ENCODE results near the gene HAUS8.
"Not testable (repeated sequence)": the region's sequence is repeated elsewhere in the genome, so short reads cannot be mapped to it uniquely, and the experiment has no call there.

HAUS8 gene

GRCh38 chr19:17075035-17075863 is at the start of gene HAUS8, which contains the start of gene MYO9B:
Gene HAUS8, minus strand, starts transcription at chr19:17075452. Its CDS starts 30 bp downstream, at chr19:17075422.
Gene MYO9B, plus strand, starts transcription at chr19:17075777. Its CDS starts 25,941 bp downstream, at chr19:17101718.
- peak; percentile 97 to 99 (median 98) for DNase-seq

DNA sequence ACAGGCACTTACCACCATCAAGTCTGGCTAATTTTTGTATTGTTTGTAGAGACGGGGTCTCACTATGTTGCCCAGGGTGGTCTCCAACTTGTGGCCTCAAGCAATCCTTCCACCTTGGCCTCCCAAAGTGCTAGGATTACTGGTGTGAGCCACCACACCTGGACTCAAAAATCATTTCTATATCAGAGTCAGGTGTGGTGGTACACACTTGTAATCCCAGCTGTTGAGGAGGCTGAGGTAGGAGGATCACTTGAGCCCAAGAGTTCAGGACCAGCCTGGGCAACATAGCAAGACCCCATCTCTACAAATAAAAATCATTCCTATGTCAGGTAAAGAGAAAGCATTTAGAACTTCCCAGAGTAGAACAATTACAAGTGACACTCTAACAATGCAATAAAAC is 48.8 kb upstream of the HAUS8 start:
- DNase-seq: no peak

DNA sequence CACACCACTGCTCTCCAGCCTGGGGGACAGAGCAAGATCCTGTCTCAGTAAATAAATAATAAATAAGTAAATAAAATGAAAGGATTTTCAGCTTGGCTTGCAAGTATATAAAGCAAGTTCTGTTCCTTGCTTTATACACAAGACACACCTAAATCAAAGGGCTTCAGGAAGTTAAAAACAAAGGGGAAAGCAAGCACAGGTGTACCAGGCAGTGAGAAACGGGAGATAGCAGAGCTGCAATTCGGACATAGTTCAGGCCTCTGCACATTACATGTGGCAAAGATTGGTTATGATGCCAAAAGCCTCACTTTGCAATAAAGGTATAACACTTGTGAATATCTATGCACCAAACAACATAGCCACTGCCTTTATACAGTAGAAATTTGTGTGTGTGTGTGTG is 47.8 kb upstream of the HAUS8 start:
- DNase-seq: no peak

- DNase-seq: no peak
Measured at GRCh38 chr19:17121736-17122293, 46.6 kb upstream of the HAUS8 start.

DNA sequence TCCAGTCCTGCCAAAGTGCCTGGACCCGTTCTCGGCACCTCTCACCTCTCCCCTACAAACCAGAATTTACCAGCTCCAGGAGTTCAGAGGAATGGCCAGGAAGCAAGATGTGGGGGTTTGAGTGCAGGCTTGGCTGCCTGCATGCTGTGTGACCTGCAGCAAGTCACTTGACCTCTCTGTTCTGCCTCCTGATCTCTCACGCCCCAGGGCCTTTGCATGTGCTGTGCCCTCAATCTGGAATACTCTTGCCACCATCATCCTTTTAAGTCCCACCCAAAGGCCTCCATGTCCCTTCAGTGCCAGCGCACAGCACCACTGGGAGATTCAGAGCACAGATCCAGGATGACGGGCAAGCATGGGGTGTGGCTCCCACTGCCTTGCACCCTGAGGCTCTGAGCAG is 43.7 kb upstream of the HAUS8 start:
- no peak for DNase-seq

DNA sequence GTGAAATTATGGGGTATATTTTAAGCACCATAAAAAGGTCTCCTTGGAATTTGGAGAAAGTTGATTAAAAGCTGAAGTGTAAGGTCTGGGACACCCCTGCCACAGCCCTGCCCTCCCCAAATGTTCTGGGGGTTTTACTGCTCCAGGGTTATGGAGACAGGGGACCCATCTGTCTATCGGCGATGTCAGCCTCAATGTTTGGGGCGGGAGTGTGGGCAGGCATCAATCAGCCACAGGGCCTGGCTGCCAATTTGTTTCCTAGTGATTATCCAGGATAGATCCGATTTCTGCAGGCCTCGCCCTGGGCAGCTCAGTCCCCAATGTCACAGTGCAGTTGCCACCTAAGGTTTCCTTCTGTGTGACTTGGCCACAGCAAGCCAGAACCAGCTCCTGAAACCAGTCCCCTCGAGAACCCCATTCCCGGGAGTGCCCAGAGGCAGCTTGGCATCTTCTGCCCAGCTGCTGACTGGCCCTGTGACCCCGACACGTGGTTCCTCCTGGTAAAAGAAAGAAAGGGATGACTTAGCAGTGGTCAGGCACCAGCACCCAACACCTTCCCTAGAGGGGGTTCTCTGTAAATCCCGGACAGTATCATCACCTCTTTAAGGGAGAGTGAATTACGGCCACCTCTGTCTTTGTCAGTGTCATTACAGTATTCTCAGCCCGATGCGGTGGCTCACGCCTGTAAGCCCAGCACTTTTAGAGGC is 41.9 kb upstream of the HAUS8 start:
- no peak for DNase-seq

GRCh38 chr19:17114414-17114831 is 39.2 kb upstream of the HAUS8 start:
- no peak for DNase-seq

- no peak for DNase-seq
Measured at GRCh38 chr19:17113127-17113785, 38.0 kb upstream of the HAUS8 start.

DNA sequence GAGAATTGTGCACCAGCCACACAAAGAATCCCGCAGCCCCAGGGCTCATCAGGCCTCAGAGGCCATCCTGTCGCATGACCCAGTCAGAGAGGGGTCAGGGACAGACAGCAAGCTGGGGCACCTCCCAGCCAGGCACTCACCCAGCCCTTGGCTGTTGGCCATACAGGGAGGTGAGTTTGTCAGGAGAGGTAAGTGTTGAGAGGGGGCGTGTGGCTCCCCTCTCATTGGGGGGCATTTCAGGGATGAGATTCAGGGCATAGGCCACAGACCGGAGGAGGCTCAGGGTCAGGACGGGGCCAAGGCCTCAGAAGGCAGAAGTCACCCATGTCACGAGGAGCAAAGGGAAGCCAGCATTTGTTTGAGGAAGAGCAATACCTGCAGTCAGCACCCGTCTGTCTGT is 37.4 kb upstream of the HAUS8 start:
- no peak for DNase-seq

DNA sequence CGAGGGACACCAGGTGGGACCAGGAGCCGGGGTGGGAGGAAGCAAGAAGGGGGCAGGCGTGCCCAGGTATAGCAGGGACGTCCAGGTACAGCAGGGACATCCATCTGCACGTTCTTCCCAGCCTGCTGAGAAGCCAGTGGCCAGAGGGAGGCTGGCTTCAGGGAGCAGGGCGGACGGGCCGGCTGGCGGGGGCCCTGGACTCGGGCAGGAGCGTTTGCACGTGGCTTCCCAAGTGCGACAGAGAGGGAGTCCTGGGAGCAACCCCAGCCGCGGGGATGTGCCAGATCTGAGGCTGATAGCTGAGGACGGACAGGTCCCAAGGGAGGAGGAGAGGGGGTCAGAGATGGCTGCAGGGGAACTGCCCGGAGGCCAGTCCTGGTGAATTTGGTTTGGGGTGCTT is 37.0 kb upstream of the HAUS8 start:
- DNase-seq: no peak

GRCh38 chr19:17111766-17112165 is 36.5 kb upstream of the HAUS8 start:
- DNase-seq: no peak

- no peak for DNase-seq
Measured at GRCh38 chr19:17110599-17110966, 35.3 kb upstream of the HAUS8 start.

DNA sequence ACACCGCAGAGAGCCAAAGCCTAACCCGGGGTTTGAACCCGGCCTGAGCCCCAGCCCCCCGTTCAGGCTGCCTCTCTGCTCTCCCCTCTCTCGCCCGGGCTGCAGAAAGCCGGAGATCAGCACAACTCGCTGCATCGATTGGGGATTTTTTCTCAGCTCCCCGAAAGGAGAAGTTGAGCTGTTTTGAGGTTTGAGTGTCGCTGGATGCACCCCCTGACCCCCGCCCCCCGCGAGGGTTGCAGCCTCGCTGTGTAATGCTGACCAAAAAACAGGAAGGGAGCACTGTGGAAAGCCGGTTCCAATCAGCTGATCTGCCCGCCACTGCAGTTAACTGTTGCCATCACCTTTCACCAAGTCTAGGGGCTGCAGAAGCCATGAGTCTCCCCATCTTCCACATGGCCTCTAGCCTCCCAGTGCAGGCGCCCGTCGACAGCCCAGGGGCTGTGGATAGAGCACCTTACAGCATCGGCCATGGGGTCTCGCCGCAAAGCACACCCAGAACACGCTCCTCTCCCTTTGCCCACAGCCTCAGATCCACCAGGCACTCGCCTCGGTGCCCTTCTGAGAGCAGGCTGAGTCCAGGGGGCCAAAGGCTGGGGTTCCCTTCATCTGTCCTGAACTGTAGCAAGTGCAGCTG is 34.8 kb upstream of the HAUS8 start:
- no peak for DNase-seq

GRCh38 chr19:17109300-17109699 is 34.0 kb upstream of the HAUS8 start:
- DNase-seq: no peak

DNA sequence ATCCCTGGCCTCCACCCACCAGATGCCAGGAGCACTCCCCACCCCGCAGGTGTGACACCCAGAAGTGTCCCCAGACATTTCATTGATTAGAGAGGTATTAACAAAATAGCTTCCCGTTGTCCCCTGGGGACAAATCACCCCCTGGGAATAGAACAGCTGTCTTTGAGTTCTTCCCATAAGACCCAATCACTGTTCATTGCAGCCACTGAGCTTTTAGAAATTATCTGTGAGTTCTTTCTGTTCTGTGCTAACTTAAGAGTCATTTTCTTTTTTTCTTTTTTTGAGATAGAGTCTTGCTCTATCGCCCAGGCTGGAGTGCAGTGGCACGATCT is 33.2 kb upstream of the HAUS8 start:
- no peak for DNase-seq

GRCh38 chr19:17107546-17108452 is 32.5 kb upstream of the HAUS8 start:
- DNase-seq: no peak

DNA sequence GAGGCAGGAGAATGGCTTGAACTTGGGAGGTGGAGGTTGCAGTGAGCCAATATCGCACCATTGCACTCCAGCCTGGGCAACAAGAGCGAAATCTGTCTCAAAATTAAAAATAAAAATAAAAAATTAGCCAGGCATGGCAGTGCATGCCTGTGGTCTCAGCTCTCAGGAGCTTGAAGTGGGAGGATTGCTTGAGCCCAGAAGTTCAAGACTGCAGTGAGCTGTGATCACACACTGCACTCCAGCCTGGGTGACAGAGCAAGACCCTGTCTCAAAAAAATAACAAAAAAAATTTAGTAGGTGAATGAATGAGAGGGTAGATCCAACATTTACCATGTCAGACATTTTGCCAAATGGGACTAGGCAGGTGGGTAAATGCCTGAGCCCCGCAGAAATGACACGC is 31.7 kb upstream of the HAUS8 start:
- not testable (repeated sequence) for DNase-seq

DNA sequence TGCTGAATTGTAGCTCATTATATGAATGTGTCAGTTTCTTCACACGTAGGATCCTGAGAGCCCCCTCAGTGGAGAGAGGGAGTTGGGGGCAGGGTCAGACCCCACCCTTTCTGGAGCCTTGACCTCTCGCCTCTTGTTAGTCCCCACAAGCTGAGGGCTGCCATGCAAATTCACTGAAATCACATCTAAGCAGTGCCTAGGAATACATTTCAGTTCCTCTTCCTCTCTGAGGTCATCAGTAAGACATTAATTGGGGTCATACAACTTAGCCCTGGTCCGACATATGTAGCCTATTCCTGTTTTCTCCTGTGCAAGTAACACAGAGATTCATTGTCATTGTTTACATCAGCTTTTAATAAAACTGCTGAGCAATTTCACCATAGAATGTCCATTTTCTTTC is 30.3 kb upstream of the HAUS8 start:
- no peak for DNase-seq

DNA sequence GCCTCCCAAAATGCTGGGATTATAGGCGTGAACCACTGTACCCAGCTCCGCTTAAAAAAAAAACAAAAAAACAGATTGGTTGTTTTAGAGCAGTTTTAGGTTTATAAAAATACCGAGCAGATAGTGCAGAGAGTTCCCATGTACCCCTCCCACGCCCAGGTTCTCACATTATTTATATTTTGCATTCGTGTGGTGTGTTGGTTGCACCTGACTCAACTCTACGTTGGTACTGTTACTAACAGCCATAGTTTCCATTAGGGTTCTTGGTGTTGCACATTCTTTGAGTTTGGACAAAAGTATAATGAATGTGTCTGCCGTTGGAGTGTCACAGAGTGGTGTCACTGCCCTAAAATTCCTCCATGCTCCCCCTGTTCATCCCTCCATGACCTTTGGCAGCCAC is 29.4 kb upstream of the HAUS8 start:
- DNase-seq: no peak

DNA sequence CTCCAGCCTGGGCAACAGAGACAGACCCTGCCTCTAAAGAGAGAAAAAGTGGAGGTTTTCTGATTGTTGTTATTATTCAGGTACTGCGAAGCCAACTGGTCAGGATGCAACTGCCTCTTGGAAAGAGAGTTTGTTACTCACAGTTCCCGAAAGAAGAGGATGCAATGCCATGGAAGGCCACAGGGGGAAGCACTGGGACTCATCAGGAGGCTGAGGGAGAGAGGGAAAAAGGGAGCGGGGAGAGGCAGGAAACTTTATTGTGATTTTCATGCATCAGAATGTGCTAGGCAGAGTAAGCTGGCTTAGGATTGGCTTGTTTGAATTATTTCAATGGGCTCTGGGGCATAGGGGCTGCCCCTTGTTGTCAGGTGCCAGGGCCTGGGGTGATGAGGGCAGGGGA is 27.9 kb upstream of the HAUS8 start:
- DNase-seq: no peak

DNA sequence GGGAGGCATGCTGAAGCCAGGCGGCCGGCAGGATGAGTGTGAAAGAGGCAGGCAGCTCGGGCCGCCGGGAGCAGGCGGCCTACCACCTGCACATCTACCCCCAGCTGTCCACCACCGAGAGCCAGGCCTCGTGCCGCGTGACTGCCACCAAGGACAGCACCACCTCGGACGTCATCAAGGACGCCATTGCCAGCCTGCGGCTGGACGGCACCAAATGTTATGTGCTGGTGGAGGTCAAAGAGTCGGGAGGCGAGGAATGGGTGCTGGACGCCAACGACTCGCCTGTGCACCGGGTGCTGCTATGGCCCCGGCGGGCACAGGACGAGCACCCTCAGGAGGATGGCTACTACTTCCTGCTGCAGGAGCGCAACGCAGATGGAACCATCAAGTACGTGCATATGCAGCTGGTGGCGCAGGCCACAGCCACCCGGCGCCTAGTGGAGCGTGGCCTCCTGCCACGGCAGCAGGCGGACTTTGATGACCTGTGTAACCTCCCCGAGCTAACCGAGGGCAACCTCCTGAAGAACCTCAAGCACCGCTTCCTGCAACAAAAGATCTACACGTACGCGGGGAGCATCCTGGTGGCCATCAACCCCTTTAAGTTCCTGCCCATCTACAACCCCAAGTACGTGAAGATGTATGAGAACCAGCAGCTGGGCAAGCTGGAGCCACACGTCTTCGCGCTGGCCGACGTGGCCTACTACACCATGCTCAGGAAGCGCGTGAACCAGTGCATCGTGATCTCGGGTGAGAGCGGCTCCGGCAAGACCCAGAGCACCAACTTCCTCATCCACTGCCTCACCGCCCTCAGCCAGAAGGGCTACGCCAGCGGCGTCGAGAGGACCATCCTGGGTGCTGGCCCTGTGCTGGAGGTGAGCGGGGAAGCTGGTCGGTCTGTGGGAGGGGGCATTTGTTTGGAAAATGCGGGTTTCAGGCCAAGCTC is 26.7 kb upstream of the HAUS8 start:
- DNase-seq: no peak

Measured in activated CD4-positive, CD25-positive, alpha-beta regulatory T cell (primary cell).